GM23248 (cell line): ENCODE measurements around the gene ASB2.

Experiments
- EZH2 ChIP-seq: fragments of 200-600 bp; sonication (generic); IDR thresholded peaks from 2 replicates; pipeline ENCODE4 v1.6.1; 2018; ENCODE audit warnings: antibody characterized with exemption, mild to moderate bottlenecking; ENCODE audit not compliant: insufficient read depth, poor library complexity, severe bottlenecking
- EZH2phosphoT487 ChIP-seq: fragments of 200-600 bp; sonication (generic); IDR thresholded peaks from 2 replicates; pipeline ENCODE4 v1.6.1; 2018; ENCODE audit warnings: antibody characterized with exemption, moderate library complexity, mild to moderate bottlenecking, low read depth; ENCODE audit not compliant: insufficient read depth

DNA sequence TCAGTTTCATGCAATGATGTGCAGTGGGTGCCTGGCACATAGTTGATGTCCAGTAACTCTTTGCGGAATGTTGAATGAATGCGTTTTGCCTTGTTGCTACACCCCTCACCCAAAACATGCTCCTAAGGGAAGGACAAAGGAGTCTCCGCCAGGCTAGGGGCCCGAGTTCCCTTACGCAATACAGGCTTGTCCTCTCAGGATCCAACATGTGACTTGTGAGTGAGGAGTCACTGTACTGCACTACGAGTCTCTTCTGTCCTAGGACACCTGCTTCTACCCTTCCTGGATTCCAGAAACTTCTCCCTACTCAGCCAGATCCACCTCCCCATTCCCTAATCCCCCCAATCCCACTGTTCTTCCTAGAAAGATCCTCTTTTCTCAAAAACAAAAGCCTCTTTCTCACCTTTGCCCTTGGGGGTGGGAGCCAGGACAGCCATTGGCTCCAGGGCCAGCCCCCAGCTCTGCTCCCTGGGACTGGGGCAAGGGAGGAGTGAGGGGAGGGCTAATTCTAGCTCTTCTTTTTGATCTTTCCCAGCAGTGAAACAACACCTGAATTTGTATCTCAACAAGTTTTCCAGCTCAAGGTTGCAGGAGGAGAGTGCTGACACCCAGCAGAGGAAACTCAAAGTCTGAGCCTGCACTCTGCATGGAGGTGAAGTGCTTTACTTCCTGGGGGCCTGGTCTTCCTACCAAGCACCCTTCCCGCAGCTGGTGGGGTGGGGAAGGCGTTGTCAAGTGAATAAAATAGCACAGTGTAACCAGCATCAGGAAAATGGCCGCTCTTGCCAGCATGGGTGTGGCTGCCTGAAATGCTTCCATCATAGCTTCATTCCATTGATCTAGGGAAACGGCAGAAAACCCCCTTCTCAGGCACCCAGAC is 46.4 kb upstream of the ASB2 start:
- TF ChIP-seq EZH2 (no peak), EZH2phosphoT487 (no peak)
